GM12801 (cell line): ENCODE data around the gene AP5S1.

ENCODE experiments used
- TF ChIP-seq, protein P1 (sequence below): IDR thresholded peaks from one replicate; pipeline ENCODE4 v1.5.1; 2011; ENCODE audit warnings: control low read depth; ENCODE audit not compliant: insufficient read length; ENCODE audit errors: extremely low read depth

The AP5S1 gene, protein sequence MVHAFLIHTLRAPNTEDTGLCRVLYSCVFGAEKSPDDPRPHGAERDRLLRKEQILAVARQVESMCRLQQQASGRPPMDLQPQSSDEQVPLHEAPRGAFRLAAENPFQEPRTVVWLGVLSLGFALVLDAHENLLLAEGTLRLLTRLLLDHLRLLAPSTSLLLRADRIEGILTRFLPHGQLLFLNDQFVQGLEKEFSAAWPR

DNA sequence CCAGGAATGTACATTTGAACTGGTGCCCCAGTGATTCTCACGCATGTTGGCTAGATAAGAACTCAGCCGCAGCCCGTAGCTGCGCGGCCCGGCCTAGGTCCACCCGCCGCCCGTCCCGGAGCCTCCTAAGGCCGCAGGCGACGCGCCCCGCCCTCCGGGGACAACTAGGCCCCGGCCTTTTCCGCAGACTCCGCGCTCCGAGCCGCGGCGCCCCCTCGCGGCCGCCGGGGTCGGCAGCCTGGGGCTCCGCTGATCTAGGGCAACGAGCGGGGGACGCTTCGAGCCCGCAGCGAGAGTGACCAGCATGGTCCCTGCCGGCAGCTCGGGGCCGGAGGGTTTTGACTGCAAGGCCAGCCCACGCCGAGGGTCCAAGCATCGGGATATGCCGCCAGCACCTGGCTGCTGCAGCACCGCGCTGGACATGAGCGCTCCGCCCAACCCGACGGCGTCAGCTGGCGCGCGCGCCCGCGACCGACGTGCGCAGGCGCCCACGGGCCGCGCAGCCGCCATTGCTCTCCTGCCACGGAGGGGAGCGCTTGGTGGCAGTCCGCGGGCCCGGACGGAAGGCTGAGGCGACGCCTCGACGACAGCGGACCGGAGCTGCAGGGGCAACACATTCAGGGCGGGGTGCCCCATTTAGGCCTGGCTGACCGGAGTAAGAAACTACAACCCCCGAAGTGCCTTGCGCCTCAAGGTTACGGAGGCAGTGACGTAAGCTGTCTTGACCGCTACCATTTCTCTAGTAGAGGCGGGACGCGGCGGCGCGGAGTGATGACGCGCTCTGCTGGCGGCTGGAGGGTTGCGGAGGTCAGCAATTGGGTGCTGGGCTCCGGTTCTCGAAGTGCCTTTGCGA, at the start of gene AP5S1:
TSS of gene AP5S1 (plus strand) at position 500 of the 853 bp plus-strand sequence. CDS start 1,571 bp downstream, outside the sequence.
- TF ChIP-seq, protein P1, sequence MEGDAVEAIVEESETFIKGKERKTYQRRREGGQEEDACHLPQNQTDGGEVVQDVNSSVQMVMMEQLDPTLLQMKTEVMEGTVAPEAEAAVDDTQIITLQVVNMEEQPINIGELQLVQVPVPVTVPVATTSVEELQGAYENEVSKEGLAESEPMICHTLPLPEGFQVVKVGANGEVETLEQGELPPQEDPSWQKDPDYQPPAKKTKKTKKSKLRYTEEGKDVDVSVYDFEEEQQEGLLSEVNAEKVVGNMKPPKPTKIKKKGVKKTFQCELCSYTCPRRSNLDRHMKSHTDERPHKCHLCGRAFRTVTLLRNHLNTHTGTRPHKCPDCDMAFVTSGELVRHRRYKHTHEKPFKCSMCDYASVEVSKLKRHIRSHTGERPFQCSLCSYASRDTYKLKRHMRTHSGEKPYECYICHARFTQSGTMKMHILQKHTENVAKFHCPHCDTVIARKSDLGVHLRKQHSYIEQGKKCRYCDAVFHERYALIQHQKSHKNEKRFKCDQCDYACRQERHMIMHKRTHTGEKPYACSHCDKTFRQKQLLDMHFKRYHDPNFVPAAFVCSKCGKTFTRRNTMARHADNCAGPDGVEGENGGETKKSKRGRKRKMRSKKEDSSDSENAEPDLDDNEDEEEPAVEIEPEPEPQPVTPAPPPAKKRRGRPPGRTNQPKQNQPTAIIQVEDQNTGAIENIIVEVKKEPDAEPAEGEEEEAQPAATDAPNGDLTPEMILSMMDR = no peak

DNA sequence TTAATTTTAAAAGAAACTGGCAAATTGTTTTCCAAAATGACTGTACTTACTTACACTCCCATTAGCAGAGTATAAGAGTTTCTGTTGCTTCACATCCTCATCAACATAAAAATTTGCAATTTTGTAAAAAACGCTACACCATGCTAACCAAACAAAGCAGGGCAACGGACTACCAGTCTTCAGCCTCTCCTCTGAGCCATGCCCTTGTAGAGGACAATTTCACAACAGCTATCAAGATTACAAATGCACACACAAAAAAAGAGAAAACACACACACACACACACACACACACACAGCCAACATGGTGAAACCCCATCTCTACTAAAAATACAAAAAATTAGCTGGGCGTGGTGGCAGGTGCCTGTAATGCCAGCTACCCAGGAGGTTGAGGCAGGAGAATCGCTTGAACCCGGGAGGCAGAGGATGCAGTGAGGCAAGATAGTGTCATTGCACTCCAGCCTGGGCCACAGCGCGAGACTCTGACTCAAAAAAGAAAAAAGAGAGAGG, 48.7 kb upstream of the AP5S1 start:
- TF ChIP-seq, protein P1 = no peak

DNA sequence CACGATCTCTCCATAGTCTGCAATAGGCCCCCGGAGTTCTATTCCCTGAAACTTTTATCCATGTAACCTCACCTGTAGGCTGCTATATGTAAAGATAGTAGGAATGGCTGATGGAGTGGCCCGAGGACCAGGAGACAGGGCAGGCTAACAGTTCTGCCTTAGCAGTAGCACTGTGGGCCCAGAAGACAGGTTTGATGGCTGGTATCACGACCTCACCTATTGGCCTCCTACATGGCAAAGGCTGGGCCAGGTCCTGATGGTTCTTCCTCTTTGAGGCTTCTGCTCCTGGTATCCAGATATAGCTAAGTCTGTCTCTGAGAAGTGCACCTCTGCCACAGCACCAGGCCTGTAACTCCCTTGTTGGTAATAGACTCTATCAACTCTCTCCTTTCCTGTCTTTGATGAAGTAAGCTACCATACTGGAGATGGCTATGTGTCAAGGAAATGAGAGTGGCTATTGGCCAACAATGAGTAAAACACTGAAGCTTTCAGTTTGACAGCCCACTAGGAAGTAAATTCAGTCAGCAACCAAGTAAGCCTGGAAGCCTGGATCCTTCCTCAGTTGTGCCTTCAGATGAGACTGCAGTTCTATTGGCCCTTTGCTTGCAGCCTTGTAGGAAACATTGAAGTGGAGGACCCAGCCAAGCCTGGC, 44.8 kb upstream of the AP5S1 start:
- TF ChIP-seq, protein P1 = no peak

DNA sequence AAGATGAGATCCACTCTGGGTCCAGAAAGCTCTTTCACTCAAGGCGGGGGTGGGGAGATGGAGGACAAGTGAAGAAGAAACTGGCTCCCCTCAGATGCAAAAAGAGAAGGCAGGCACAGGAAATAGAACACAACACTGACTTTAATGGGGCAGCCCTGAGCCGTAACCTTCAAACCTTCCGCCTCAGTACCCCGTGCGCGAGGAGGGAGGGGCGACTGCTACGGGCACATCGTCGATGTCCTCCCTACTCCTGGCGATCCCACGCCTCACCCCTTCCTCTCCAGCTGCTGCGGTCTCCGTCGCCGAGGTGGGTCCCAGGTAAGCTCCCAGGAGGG, 43.0 kb upstream of the AP5S1 start:
- TF ChIP-seq, protein P1 = no peak

DNA sequence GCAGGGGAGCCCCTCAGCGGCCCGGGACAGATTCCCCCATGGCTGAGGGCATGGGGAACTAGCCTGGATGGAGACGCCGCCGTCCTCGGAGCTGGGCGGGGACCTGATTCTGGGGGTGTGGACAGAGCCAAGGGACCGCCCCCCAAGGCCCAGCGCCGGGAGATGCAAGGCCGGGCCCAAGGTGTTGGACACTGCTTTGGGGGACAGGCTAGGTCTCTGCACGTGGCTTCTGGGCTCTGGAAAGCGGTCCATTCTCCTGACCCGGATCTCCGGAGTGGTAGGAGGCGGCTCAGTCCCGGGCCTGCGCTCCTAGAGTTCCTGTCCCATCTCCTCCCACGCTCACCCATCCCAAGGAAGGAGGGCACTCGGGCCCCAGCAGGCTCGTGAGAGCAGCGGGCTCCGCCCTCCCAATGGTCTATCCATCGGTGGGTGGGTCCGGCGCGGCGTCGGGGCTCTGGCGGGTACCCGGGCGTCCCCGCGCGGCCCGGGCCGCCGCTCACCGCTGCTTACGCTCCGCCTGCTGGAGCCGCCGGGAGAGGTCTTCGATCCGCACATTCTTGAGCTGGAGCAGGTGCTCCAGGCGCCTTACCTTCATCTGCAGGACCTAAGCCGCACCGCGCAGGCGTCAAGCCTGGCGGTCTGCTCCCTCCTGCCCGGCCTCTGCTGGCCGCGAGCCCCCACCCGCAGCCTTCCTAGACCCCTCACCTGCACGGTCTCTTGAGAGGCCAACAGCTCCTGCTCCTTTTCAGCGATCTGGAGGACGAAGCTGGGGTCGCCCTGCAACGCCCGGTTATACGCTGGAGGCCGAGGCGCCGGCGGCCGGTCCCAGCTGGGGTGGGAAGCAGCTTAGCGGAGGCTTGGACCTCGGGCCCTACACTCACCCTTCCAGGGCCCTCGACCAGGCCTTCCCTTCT, 42.4 kb upstream of the AP5S1 start:
- TF ChIP-seq, protein P1 = no peak

DNA sequence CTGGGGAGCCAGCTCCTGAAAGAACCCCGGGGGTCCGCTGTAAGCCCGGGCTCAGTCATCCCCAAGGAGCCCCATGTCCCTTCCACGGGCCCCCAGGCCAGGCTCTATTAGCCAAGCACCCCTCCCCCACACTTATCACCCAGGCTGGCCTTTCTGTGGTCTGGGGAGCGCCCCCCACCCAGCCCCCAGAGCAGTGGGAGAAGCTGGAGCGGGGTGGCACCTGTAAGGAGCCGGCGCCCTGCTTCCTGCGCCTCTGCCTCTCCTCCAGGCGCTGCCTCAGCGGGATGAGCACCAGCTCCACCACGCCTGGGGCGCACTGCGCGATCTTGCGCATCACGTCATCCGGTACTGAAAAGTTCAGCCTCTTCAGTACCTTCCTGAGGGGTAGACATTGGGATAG, 41.4 kb upstream of the AP5S1 start:
- TF ChIP-seq, protein P1 = no peak
